GM21825 (cell line): Measurements from ENCODE around the gene OR11G2.
"Not testable (repeated sequence)": the region's sequence is repeated elsewhere in the genome, so short reads cannot be mapped to it uniquely, and the experiment has no call there.

Source experiments
- ATAC-seq: cut with Tn5 transposase; IDR thresholded peaks from one replicate; pipeline ENCODE4 v1.9.1; 2021; ENCODE audit warnings: mild to moderate bottlenecking, moderate library complexity; ENCODE audit not compliant: unreplicated experiment

The OR11G2 gene

GRCh38 chr14:20190596-20190995, at the start of gene OR11G2:
OR11G2 (plus strand) TSS chr14:20190896; CDS start chr14:20197438, 6,542 bp downstream.
- no peak for ATAC-seq

- ATAC-seq, result no peak
These were observed 46.8 kb upstream of the OR11G2 start for GRCh38 chr14:20143911-20144310.

GRCh38 chr14:20144820-20145219, 45.9 kb upstream of the OR11G2 start:
- ATAC-seq, result no peak

- ATAC-seq, result no peak
These were observed 26.2 kb upstream of the OR11G2 start for GRCh38 chr14:20164462-20164861.

GRCh38 chr14:20167091-20167490, 23.6 kb upstream of the OR11G2 start:
- ATAC-seq, result no peak

GRCh38 chr14:20169852-20170251, 20.8 kb upstream of the OR11G2 start:
- not testable (repeated sequence) for ATAC-seq

GRCh38 chr14:20174205-20174604, 16.5 kb upstream of the OR11G2 start:
- ATAC-seq, result not testable (repeated sequence)

GRCh38 chr14:20176330-20176729, 14.4 kb upstream of the OR11G2 start:
- ATAC-seq, result no peak

DNA sequence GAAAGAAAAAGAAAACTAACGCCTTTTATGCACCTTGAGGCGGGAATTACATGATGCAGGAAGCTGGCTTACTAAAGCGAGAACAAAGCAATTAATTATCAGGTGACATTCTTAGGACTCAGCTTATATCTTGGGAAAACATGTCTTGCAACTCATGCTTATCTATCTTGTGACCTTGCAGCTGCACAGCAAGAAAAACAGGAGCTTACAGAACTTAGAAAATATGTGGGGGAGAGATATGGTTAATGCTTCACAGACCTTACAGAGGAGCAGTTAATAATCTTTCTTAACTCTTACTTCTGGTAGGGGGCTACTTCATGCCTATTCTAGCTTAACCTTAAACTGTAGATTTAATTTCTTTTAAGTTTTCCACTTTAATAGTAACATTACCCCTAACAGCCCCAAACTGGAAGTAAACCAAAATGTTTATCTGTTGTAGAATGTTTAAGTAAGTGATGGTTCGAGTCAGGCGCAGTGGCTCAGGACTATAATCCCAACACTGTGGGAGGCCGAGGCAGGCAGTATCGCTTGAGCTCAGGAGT, 13.2 kb upstream of the OR11G2 start:
- ATAC-seq, result no peak

DNA sequence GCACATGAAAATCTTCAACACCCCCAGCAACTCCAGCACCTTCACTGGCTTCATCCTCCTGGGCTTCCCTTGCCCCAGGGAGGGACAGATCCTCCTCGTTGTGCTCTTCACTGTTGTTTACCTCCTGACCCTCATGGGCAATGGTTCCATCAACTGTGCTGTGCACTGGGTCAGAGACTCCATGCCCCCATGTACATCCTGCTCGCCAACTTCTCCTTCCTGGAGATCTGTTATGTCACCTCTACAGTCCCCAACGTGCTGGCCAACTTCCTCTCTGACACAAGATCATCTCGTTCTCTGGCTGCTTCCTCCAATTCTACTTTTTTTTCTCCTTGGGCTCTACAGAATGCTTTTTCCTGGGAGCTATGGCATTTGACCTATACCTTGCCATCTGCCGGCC, 11.5 kb upstream of the OR11G2 start:
- ATAC-seq, result no peak

DNA sequence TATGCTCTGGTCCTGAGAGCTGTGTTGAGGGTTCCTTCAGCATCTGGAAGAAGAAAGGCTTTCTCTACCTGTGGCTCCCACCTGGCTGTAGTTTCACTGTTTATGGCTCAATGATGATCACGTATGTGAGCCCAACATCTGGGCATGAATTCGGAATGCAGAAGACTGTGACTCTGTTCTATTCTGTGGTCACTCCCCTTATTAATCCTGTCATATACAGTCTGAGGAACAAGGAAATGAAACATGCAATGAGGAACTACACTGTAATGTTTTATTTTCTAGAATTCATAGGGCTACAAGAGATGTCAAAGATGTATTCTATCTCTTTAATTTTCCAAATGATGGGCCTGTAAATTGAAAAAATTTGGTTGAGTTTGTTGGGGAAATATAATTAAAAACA, 10.8 kb upstream of the OR11G2 start:
- no peak for ATAC-seq

GRCh38 chr14:20180486-20180885, 10.2 kb upstream of the OR11G2 start:
- no peak for ATAC-seq

DNA sequence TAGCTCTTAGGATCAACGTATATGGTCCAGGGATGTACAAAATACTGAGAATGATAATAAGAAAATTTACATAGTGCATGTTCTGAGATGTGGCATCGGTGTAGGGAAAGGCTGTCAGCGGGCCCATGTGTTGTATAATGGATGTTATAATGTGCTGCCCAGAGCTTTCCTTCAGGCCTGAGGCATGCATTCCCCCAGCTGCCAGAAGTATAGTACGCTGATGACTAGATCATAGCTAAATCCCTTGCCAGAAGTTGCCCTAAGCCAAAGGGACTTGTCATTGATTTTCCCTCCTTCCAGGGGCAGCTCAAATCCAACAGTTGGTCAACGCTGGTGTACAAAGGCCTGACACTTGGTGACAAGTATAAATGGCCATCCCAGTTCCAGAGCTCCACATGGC, 6.5 kb upstream of the OR11G2 start:
- no peak for ATAC-seq

DNA sequence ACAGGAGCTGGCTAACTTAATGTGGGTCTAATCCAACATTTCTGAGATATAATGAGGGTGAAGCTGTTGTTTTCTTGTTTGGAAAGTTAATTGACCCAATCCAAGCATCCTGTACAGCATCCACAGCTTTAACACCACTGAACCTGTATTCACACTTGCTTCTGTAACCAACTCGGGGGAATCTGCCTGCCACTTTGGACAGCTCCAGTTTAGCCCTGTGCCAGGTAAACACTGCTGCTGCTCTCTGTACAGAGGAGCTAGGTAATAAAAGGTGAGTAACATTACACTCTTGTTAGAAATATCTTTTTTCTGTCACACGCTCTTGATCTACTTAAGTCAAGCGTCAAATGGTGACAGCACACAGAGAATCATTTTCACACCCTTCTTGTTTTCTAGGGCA, 700 bp downstream of the OR11G2 start:
- no peak for ATAC-seq

DNA sequence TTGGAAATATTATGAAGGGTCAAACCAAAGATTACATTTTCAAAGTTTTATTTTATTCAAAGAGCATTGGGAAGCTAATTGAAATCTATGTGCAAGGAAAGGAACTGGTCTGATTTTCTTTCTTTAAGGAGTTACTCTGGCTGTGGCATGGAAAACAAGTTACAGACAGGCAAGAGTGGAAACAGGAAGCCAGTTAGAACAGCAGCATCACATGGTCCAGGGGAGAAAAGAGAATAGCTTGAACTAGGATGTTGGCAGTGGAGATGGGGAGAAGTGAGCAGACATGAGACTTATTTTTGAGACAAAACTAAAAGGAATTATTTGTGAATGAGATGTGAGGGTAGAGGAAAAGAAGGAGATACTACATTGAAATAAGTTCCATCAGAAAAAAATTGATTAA, 3.4 kb downstream of the OR11G2 start:
- ATAC-seq, result no peak

DNA sequence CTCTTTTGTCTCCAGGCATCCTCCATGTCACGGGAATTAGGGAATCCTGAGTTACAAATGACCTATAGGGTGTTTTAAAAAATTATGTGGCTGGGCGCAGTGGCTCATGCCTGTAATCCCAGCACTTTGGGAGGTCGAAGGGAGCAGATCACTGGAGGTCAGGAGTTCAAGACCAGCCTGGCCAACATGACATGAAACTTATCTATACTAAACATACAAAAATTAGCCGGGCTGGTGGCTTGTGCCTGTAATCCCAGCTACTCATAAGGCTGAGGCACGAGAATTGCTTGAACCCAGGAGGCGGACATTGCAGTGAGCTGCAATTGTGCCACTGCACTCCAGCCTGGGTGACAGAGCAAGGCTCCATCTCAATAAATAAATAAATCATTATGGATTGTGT, 4.5 kb downstream of the OR11G2 start:
- ATAC-seq, result not testable (repeated sequence)

DNA sequence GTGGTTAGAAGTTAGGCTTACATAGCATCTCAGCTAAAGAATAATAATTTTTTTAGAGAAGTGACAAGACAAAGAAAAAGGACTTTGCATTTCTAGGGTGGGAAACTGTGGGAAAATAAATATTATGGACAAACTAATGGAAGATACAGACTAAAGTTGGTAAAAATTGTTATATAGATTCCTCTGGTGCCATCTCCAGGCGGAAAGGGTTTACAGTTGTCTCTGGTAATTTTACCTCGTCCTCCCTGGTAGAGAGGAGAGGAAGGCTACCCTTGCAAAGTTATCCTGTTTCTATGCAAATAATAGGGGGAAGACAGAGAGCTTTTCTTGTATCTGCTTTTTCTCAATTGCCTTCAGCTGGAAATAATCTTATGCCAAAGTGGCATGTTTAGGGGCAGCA, 5.2 kb downstream of the OR11G2 start:
- no peak for ATAC-seq

DNA sequence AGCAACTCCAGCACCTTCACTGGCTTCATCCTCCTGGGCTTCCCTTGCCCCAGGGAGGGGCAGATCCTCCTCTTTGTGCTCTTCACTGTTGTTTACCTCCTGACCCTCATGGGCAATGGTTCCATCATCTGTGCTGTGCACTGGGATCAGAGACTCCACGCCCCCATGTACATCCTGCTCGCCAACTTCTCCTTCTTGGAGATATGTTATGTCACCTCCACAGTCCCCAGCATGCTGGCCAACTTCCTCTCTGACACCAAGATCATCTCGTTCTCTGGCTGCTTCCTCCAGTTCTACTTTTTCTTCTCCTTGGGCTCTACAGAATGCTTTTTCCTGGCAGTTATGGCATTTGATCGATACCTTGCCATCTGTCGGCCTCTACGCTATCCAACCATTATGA, 6.8 kb downstream of the OR11G2 start:
- no peak for ATAC-seq

DNA sequence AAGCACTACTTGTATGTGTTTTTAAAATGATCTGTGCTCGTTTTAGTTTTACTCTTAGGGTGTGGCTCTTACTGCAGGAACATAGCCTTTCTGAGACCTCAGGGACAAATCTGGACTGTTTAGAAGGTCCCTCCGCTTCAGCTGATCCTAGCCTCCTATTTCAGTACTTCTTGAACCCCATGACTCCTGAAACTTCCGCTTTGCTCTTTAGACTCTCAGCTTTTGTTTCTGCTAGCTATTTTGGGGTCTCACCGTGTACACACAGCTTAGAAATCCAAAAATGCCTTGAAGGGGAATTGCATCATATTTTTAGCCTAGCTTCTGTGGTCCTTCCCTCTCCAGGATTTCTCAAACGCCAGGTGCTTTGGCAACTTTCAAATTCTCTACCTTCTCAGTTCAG, 8.3 kb downstream of the OR11G2 start:
- ATAC-seq, result no peak

GRCh38 chr14:20204721-20205120, 14.0 kb downstream of the OR11G2 start:
- no peak for ATAC-seq

GRCh38 chr14:20209595-20209994, 18.9 kb downstream of the OR11G2 start:
- no peak for ATAC-seq

DNA sequence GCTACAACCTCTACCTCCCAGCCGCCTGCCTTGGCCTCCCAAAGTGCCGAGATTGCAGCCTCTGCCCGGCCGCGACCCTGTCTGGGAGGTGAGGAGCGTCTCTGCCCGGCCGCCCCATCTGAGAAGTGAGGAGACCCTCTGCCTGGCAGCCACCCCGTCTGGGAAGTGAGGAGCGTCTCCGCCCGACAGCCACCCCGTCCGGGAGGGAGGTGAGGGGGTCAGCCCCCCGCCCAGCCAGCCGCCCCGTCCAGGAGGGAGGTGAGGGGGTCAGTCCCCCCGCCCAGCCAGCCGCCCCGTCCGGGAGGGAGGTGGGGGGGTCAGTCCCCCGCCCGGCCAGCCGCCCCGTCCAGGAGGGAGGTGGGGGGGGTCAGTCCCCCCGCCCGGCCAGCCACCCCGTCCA, 21.7 kb downstream of the OR11G2 start:
- not testable (repeated sequence) for ATAC-seq

- ATAC-seq, result no peak
These were observed 24.5 kb downstream of the OR11G2 start for GRCh38 chr14:20215196-20215595.

- ATAC-seq, result no peak
These were observed 28.3 kb downstream of the OR11G2 start for GRCh38 chr14:20219033-20219432.
